22Rv1 (cell line): Measurements from ENCODE around the gene PRX.

Source experiments
- H3K27ac ChIP-seq: fragments of 450-650 bp; 2 replicates; pipeline ENCODE4 v1.5.1; 2017
- ZFX ChIP-seq: fragments of 450-650 bp; IDR thresholded peaks from 2 replicates; pipeline ENCODE4 v1.6.1; 2017; ENCODE audit warnings: antibody characterized with exemption, borderline replicate concordance
- TF ChIP-seq, protein P1 (sequence below): fragments of 450-650 bp; IDR thresholded peaks from 2 replicates; pipeline ENCODE4 v1.5.1; 2017; ENCODE audit warnings: mild to moderate bottlenecking

The PRX gene

DNA sequence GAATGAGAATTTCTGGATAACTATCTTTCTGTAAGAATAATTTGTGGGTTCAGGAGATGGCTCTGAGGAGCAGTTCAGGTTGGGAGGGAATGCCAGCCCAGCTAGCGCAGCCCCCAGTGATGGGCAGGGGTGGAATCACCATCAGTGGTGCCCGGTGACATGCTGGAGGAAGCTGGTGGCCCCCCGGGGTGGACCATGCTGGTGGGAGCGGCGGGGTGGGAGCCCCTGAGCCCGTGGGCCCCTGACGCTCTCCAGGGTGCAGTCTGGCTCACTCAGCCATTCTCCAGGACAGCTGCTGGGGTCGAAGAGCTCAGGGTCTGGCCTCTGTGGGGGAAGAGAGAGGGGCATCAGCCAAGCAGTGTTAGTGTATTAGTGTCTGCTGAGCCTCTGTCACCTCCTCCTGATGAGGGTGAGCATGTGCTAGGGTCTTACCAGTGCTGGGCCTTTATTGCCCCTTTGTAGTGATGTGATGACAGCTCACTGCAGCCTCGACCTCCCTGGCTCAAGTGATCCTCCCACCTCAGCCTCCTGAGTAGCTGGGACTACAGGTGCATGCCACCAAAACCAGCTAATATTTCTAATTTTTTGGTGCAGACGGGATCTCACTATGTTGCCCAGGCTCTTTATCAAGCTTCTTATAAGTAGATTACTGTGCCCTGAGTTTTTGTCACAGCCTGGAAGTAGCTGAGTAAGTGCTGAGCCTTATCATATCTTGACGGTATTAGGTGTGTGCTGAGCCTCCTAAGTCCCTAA is 33.6 kb downstream of the PRX start:
- TF ChIP-seq, protein P1, sequence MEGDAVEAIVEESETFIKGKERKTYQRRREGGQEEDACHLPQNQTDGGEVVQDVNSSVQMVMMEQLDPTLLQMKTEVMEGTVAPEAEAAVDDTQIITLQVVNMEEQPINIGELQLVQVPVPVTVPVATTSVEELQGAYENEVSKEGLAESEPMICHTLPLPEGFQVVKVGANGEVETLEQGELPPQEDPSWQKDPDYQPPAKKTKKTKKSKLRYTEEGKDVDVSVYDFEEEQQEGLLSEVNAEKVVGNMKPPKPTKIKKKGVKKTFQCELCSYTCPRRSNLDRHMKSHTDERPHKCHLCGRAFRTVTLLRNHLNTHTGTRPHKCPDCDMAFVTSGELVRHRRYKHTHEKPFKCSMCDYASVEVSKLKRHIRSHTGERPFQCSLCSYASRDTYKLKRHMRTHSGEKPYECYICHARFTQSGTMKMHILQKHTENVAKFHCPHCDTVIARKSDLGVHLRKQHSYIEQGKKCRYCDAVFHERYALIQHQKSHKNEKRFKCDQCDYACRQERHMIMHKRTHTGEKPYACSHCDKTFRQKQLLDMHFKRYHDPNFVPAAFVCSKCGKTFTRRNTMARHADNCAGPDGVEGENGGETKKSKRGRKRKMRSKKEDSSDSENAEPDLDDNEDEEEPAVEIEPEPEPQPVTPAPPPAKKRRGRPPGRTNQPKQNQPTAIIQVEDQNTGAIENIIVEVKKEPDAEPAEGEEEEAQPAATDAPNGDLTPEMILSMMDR, result no peak
- TF ChIP-seq ZFX, result no peak
- H3K27ac ChIP-seq, result no peak overlapping the region

DNA sequence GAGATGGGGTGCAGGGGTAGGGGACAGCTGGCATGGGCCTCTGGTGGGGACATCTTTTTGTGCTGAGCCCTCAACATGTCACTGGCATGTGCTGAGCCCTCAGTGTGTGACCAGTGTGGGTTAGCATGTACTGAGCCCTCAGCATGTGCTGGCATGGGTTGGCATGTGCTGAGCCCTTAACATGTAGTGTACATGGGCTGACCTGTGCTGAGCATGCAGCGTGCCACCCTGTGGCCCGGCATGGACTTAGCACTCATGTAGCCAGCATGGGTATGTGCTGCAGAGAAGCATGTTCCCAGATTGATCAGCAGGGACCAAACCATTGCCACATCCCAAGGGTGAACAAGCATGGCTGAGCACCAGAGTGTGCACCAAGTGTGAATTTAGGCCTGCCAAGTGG is 34.7 kb downstream of the PRX start:
- TF ChIP-seq ZFX, result no peak
- TF ChIP-seq, protein P1, result no peak

DNA sequence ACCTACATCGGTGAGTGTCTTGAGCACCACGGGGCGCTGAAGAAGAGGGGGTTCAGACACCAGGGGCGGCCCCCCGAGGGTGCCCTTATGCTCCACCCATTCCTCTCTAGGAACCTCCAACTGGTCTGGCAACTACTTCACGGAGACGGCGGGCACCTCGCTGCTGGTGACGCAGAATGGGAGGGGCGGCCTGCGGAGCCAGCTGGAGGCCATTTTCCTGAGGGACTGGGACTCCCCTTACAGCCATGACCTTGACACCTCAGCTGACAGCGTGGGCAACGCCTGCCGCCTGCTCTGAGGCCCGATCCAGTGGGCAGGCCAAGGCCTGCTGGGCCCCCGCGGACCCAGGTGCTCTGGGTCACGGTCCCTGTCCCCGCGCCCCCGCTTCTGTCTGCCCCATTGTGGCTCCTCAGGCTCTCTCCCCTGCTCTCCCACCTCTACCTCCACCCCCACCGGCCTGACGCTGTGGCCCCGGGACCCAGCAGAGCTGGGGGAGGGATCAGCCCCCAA is 35.2 kb downstream of the PRX start:
- H3K27ac ChIP-seq, result no peak overlapping the region
- TF ChIP-seq ZFX, result no peak
- TF ChIP-seq, protein P1, result no peak

More for the DNA sequence above, 34.7 kb downstream of the PRX start:
- no peak overlapping the region for H3K27ac ChIP-seq

DNA sequence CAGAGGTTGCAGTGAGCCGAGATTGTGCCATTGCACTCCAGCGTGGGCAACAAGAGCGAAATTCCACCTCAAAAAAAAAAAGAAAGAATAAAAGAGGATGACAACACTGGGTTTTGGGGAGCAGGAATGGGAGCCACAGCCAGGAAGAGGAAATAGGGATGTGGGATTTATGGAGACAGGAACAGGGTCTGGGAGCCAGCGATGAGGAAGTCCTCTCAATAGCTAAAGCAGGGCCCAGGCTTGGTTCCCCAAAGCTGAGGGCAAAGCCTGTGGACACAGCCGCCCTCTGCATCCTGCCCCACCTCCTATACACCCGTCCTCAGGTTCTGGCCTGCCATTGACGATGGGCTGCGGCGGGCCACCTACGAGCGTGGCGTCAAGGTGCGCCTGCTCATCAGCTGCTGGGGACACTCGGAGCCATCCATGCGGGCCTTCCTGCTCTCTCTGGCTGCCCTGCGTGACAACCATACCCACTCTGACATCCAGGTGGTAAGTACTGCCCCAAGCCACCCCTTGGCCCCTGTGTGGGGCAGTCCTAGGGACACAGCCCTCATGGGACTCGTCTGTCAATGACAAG is 36.8 kb downstream of the PRX start:
- TF ChIP-seq ZFX, result no peak
- TF ChIP-seq, protein P1, result no peak

GRCh38 chr19:40374084-40374483 is 39.1 kb downstream of the PRX start:
- no peak overlapping the region for H3K27ac ChIP-seq
- no peak for TF ChIP-seq ZFX
- TF ChIP-seq, protein P1, result no peak

More for the DNA sequence above, 36.8 kb downstream of the PRX start:
- no peak overlapping the region for H3K27ac ChIP-seq

DNA sequence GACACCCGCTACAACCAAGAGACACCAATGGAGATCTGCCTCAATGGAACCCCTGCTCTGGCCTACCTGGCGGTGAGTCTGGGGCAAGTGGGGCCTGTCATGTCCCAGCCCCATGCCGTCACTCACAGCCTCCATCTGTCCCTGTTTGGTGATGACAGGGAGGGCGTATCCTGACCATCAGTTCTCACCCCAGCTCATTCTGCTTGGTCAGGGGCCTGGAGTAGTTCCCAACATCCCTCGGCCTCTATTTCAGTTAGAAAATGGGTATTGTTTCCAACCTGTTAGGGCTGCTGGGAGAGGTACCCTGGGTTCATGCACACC is 41.4 kb downstream of the PRX start:
- no peak for TF ChIP-seq ZFX
- TF ChIP-seq, protein P1, result no peak
- no peak overlapping the region for H3K27ac ChIP-seq
